SK-N-MC (cell line): Measurements from ENCODE around the gene JAG1.

ENCODE experiments used
- EZH2 ChIP-seq: fragments of 200-600 bp; sonication (generic); IDR thresholded peaks from one replicate; pipeline ENCODE4 v1.6.1; 2017; ENCODE audit warnings: antibody characterized with exemption
- POLR2AphosphoS5 ChIP-seq: IDR thresholded peaks from 2 replicates; pipeline ENCODE4 v1.6.1; 2012; ENCODE audit warnings: mild to moderate bottlenecking, low read depth, low read length, borderline replicate concordance

- TF ChIP-seq EZH2 (no peak), POLR2AphosphoS5 (no peak)
These were observed 48.2 kb downstream of the JAG1 start for GRCh38 chr20:10625641-10626040.
